ENCODE measurements around the gene ASPG.

The ASPG gene

GRCh38 chr14:104072586-104072985 lies 12.9 kb upstream of the ASPG start:
- no peaks in the 10 kb centered on the region for H4K20me1 ChIP-seq (ENCODE audit: insufficient read depth, low read length)
- H3F3A ChIP-seq (ENCODE audit: insufficient read depth, low read length), result no peaks in the 10 kb centered on the region
- H3K9ac ChIP-seq (ENCODE audit: low read length), result no peak overlapping the region
- no peak for DNase-seq
- no peaks in the 10 kb centered on the region for H3K9me3 ChIP-seq (replicated peaks; ENCODE audit: insufficient read depth, low read length)
- H3K4me2 ChIP-seq (ENCODE audit: low read depth, low read length), result no peak overlapping the region
- H3K27me3 ChIP-seq (replicated peaks; ENCODE audit: insufficient read depth, low read length), result peaks cover 18% of the 10 kb centered on the region; the same call in 1 of the 2 replicates
- no peak overlapping the region for H3K27ac ChIP-seq (ENCODE audit: low read length)
- TF ChIP-seq CTCF (IDR thresholded peaks at IDR 0.05; ENCODE audit: low read length) (no peak), EZH2phosphoT487 (IDR thresholded peaks at IDR 0.05; ENCODE audit: low read length) (no peak), EZH2 (optimal IDR thresholded peaks at IDR 0.05; ENCODE audit: low read depth, low read length) (no peak)
- H2AFZ ChIP-seq (ENCODE audit: low read length), result no peak overlapping the region
- H3K36me3 ChIP-seq (replicated peaks; ENCODE audit: insufficient read depth, low read length), result no peaks in the 10 kb centered on the region
- H3K79me2 ChIP-seq (ENCODE audit: low read length), result no peaks in the 10 kb centered on the region
- no peaks in the 10 kb centered on the region for H3K4me1 ChIP-seq (ENCODE audit: low read length)
- H3K4me3 ChIP-seq (ENCODE audit: low read length), result no peak overlapping the region
- no peaks in the 10 kb centered on the region for H3K9me2 ChIP-seq (replicated peaks; ENCODE audit: insufficient read depth, low read length)

GRCh38 chr14:104073764-104074163 lies 11.7 kb upstream of the ASPG start:
- H3K4me1 ChIP-seq (ENCODE audit: low read length), result no peaks in the 10 kb centered on the region
- no peak for TF ChIP-seq CTCF (IDR thresholded peaks at IDR 0.05; ENCODE audit: low read length)
- no peak for TF ChIP-seq EZH2 (optimal IDR thresholded peaks at IDR 0.05; ENCODE audit: low read depth, low read length)
- TF ChIP-seq EZH2phosphoT487 (IDR thresholded peaks at IDR 0.05; ENCODE audit: low read length), result no peak
- H3F3A ChIP-seq (ENCODE audit: insufficient read depth, low read length), result no peaks in the 10 kb centered on the region
- H3K36me3 ChIP-seq (replicated peaks; ENCODE audit: insufficient read depth, low read length), result no peaks in the 10 kb centered on the region
- H3K9me2 ChIP-seq (replicated peaks; ENCODE audit: insufficient read depth, low read length), result no peaks in the 10 kb centered on the region
- H3K79me2 ChIP-seq (ENCODE audit: low read length), result no peaks in the 10 kb centered on the region
- no peak overlapping the region for H3K9ac ChIP-seq (ENCODE audit: low read length)
- DNase-seq, result peak; percentile 30
- no peaks in the 10 kb centered on the region for H3K9me3 ChIP-seq (replicated peaks; ENCODE audit: insufficient read depth, low read length)
- peak overlapping the region; percentile 9; the same call in 1 of the 2 replicates for H3K4me2 ChIP-seq (ENCODE audit: low read depth, low read length)
- peaks cover 18% of the 10 kb centered on the region; the same call in 1 of the 2 replicates for H3K27me3 ChIP-seq (replicated peaks; ENCODE audit: insufficient read depth, low read length)
- H3K4me3 ChIP-seq (ENCODE audit: low read length), result no peak overlapping the region; the same call in 1 of the 2 replicates
- H4K20me1 ChIP-seq (ENCODE audit: insufficient read depth, low read length), result no peaks in the 10 kb centered on the region
- H3K27ac ChIP-seq (ENCODE audit: low read length), result no peak overlapping the region
- H2AFZ ChIP-seq (ENCODE audit: low read length), result 0 out of 2 replicates have a peak overlapping the region, but pooled peaks have one; percentile 11

- H3K9ac ChIP-seq (ENCODE audit: low read length), result no peak overlapping the region
- no peaks in the 10 kb centered on the region for H3K9me2 ChIP-seq (replicated peaks; ENCODE audit: insufficient read depth, low read length)
- H3K9me3 ChIP-seq (replicated peaks; ENCODE audit: insufficient read depth, low read length), result no peaks in the 10 kb centered on the region
- no peaks in the 10 kb centered on the region for H4K20me1 ChIP-seq (ENCODE audit: insufficient read depth, low read length)
- TF ChIP-seq CTCF (IDR thresholded peaks at IDR 0.05; ENCODE audit: low read length) (no peak), EZH2 (optimal IDR thresholded peaks at IDR 0.05; ENCODE audit: low read depth, low read length) (no peak), EZH2phosphoT487 (IDR thresholded peaks at IDR 0.05; ENCODE audit: low read length) (no peak)
- H3K4me2 ChIP-seq (ENCODE audit: low read depth, low read length), result no peak overlapping the region
- H3K4me3 ChIP-seq (ENCODE audit: low read length), result no peak overlapping the region
- H3K27ac ChIP-seq (ENCODE audit: low read length), result no peak overlapping the region
- no peaks in the 10 kb centered on the region for H3K27me3 ChIP-seq (replicated peaks; ENCODE audit: insufficient read depth, low read length)
- H3F3A ChIP-seq (ENCODE audit: insufficient read depth, low read length), result no peaks in the 10 kb centered on the region
- H2AFZ ChIP-seq (ENCODE audit: low read length), result no peak overlapping the region
- no peaks in the 10 kb centered on the region for H3K36me3 ChIP-seq (replicated peaks; ENCODE audit: insufficient read depth, low read length)
- no peaks in the 10 kb centered on the region for H3K79me2 ChIP-seq (ENCODE audit: low read length)
- DNase-seq, result no peak
- H3K4me1 ChIP-seq (ENCODE audit: low read length), result no peaks in the 10 kb centered on the region
Measured at GRCh38 chr14:104075530-104076151, 9.9 kb upstream of the ASPG start.
